Measurements from ENCODE around the gene GPR32.
"Not testable (repeated sequence)": the region's sequence is repeated elsewhere in the genome, so short reads cannot be mapped to it uniquely, and the experiment has no call there.

Gene GPR32

DNA sequence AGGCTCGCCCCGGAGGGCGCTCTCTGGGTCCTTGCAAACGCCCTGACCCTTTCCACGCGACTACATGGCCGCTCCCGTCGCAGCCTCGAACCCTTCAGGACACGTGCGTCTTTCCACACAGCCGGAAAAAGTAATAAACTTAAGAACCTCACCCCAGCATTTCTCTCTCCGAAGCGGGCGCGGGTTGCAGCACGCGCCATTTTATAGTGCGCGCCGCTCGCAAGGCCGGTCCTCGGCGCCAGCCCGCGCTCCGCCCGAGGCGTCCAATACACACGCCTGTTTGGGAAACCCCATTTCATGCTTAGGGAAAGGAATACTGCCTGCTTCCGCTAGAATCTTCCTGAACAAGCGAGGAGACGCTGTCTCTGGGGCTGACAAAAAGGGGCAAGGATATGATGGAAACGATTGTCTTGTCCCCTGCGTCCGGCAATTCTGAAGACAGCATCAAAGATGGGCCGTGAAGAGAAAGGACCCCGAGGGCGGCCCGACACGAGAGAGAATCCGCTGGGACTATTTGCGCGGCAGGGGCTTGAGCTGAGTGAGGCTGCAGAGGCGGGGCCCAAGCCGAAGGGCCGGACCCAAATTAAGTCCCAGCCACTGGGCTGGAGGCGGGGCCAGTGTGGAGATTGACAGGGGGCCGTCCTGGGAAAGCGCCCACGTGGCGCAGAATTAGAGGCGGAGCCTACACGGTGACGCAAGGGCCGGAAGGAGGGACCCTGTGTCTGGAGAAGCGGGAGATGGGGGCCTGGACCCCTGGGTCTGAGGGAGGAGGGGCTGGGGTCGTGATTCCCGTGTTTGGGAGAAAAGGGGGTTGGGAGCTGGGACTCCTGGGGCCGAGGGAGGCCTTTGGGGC, 34.4 kb downstream of the GPR32 start:
- DNase-seq: peak; percentile 96 to 98

- DNase-seq: no peak
These were observed 38.6 kb downstream of the GPR32 start for GRCh38 chr19:50808856-50809255.

- DNase-seq: not testable (repeated sequence)
These were observed 41.5 kb downstream of the GPR32 start for GRCh38 chr19:50811622-50812238.

DNA sequence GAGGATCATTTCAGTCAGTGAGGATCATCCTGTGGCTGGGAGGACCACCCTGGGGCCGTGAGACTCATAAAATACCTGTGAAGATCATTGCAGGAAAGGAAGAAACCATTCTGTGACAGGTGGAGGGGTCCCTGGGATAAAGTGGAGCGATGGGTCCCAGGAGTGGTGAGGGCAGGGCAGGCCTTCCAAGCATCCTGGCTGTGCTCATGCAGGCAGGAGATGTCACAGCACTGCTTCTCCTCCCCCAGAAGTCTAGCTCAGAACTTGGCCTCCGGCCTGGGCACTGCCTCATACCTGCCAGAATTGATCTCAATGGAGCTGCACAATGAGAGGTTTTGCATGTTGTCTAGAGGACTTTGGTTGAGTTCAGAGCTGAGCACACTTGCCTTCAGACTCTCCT, 42.2 kb downstream of the GPR32 start:
- DNase-seq: no peak

- DNase-seq: no peak
These were observed 44.6 kb downstream of the GPR32 start for GRCh38 chr19:50814883-50815282.

DNA sequence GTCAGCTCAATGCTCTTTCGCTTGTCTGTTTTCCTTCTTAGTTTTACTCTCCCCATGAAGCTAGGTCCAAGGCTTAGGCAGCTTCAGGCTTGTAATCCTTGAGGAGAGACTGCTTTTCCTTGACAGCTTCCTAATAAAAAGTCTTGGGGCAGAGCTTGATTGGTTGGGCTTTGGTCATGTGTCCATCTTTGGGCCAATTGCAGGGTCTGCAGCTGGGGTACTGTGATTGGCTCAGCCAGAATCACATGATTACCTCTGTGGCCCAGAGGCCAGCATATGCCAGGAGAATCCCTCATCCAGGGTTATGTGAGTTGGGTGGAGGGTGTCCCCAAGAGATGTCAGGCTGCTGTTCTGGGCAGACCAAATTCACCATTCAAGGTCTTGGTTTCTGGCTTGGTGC, 45.2 kb downstream of the GPR32 start:
- no peak for DNase-seq

DNA sequence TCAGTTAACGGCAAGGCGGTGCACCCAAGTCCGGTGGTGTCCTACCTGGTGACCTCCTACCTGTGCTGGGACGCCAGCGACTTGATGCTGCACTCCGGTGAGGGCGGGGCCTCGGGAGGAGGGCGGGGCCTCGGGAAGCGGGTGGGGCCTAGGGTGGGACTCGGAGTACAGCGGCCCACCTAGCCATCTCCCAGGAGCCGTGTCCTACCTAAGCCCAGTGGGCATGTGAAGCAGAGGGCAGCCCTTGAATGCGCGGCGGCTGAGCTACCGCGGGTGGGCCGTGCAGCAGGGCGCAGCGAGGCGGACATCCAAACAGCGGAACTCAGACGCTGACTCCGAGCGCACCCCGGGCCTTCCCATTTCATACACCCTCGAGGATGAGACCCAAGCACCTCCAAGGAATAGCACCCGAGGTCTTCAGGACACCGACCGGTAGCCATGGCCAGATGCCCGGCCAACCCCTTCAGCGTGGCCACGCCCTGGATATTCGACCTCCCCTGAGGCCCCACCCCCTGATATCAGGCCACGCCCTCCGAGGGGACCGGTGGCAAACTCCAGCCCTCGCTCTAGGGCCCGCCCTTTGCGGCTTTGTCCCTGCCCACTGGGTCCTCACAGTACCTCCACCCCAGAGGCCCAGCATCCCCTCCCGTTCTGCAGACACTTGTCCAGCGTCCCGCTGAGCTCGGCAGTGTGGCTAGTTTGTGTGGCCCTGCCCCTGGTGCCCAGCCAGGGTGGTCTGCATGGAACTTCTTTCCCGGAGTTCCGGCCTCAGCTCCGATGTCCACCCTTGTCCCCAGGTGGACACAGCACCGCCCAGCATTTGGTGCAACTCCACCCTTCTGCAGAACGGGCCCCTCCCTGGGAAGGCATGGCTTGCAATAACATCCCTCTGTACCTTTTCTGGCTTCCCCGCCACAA, 47.9 kb downstream of the GPR32 start:
- DNase-seq: peak in 1 of 2 experiments; percentile 66

DNA sequence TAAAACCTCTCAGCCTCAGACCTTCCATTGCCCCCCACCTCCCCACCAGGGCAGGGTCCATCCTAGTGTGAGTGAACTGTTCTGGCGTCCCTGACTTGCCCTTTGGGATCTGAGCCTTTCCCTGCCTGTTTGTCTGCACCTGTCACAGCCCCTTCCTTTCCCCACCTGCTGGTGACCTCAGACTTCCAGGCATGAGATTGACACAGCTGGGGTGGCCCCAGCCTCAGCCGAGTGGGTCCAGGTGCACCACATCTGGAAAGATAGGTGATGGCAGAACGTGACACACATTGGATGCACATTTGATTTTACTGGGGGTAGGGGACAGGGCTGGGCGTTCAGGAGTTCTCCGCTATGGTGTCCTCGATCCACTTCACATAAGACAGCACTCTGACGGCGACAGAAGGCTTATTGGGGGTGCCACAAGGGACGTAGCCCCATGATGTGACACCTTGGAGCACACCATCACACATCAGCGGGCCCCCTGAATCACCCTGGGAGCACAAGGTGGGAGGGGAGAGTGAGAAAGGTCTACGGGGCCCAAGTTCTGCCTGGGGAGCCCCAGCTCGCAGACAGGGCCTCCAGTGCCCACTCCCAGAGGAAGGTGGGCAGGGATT, 48.7 kb downstream of the GPR32 start:
- DNase-seq: peak; percentile 58 to 79

DNA sequence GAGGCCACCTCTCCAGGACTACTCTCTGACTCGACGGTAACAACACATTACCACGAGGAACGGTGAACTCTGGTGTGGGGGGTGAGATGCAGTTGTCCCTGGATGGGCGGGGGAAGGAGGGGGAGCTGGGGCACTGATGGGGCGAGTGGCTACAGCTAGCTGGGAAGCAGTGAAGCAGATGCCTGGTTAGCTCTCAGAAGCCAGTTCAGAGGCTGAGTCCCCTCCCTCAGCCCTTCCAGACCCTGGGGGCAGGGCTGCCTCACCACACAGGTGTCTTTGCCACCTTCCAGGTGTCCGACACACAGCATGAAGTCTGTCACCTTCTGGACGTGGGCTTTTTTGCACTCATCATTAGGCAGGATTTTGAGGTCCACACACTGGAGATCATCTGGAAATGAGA, 49.4 kb downstream of the GPR32 start:
- no peak for DNase-seq

DNA sequence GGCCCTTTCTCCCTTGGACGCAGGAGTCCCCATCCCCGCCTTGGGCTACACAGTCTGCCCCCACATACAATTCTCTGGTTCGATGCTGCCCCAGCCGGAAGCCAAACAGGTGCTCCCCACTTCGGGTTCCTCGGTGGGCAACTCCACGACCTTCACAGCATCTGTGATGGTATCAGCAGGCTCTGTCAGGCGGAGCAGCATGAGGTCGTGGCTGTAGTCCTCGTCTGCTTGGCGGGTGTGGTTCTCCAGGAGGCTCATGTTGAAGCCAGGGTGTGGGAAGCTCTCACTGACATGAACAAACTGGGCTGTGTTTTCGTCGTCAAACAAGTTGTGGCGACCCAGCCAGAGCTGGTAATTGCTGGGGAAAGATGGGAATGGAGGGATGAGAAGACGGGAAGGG, 49.8 kb downstream of the GPR32 start:
- DNase-seq: no peak

DNA sequence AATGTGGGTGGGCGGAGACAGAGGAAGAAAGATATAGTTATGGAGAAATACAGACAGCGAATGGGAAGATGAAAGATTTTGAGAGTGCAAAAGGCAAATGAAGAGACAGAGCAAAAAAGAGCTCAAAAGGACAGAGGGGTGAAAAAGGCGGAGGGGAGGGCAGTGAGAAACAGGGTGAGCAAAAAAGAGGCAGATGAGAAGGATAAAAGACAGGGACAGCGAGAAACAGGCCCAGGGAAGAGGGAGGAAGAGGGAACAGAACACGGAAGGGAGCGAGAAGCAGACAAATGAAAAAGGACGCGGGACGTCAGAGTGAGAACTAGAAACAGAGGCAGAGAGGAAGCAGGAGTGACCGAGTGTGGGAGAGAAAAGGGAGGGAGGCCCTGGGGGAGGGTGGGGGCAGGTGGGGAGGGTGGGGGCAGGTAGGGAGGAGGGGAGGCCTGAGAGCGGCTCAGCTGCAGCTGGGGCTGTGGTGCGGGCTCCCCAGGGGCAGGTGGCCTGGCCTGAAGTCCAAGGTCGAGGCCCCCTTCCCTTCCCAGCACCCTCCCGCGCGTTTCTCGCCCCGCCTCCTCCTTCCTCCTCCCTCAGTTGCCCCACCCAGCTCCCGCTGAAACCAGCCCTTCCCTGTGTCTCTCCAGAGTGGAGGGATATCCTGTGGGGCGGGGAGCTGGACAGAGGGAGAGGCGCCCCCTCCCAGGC, 50.4 kb downstream of the GPR32 start:
- peak in 1 of 2 experiments; percentile 20 for DNase-seq

DNA sequence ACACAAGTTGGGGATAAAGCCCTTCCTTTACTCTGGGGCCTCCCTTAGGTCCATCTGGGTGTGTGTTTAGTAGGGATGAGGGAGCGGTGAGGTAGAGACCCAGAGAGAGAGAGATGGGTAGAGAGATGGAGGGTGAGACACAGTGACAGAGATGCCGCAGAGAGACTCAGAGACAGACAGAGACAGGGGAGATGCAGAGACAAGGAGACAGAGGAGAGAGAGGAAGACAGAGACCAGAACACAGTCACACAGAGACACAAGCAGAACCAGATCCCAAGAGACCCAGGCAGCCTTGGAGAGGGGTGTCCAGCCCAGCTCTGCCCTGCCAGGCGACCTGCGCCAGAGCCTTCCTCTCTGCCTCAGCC, 51.0 kb downstream of the GPR32 start:
- DNase-seq: no peak
